RPMI7951 (cell line): ENCODE measurements around the gene LCE1E. TPM values are rescaled to one million over a fixed set of nuclear protein-coding genes. Genes with fewer than 3 reads are reported as not detected.

Experiments
- DNase-seq: peaks from one replicate; pipeline ENCODE4 v3.0.0-alpha.2; 2012; ENCODE audit warnings: low read depth
- total RNA-seq: library from RNA; depleted of rRNA; stranded (reverse); fragments of >200 nt; shearing (Covaris generic); gene quantifications from 2 replicates; pipeline ENCODE4 v1.2.3, GENCODE V29; 2014; rRNA removed

LCE1E gene
- total RNA-seq, 1 experiment from 2014 or later: not detected

DNA sequence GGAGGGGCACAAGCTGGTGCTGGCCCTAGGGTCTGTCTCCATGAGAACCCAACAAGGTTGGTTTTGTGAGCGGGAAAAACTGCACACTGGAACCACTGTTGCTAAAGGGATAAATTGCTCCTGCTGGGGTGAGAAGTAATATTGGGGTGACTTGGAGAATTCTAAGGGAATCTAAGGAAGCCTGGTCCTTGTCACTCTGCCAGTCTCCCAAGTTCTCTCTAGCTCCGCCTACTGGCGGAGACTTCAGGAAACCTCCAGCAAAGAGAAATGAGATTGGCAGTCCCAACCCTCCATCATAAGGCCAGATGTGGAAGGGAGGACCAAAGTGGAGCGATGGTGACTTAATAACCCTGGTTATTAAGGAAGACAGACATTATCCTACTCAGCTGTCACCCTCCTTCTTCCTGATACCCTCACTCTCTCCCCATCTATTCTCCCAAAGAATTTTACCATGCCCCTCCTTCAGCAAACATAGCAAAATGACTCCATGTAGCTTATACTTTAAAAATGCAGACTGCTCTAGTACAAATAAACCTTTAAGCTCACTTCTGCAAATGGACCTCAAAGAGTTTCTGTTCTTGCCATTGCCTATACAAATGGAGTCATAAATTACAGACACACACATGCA, 8.4 kb upstream of the LCE1E start:
- peak; percentile 27 for DNase-seq

DNA sequence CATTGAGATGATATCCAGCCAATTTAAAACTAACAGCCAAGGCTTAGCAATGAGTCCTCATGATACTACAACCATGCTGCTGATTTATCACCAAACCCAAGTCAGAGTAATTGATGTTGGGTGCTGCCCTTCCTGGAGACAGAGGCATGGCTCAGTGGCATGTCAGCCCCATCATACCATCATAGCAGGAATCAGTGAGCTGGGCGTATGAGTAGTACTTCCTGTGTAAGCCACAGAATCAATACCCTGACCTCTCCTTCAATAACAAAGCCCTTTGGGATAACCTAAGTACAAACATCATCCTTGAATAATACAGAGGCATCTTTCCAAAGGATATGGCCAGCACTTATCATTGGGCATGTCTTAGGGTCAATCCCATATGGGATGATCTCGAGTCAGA, 3.0 kb upstream of the LCE1E start:
- DNase-seq: no peak

DNA sequence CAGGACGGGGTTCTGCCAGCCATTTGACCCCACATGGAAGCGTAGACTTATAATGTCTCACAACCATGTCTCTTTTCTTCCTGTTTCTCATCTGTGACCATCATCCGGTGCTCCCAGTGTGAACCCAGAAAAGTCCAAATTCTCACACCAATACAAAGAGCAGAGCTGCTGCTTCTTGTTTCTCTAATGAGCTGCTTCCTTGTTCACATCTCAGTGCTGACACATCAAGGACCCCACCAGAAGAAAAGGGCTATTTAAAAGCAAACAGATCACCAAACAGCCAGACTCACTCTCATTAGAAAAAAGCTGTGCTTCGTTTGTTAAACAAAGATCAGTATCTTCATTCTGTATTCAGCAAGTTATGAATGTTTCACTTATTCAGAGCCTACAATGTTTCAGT, 9.6 kb downstream of the LCE1E start:
- DNase-seq: no peak

DNA sequence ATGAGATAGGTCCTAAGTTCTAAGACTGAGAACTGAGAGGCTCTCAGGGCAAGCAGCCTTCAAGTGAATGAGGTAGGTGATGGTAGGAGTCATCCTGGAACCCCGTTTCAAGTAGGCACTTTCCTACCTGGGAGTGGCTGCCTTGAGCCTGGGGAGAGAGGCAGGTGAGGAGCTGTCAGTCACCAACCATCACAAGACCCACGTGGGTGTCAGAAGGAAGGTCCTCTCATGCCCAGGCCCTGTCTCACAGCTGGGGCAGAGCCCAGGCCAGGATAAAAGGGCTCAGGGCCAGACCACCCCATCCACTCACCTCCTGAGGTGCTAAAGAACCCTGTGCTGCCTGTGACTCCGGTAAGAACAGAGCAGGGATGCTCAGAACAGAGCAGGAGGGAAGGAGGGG, 10.4 kb downstream of the LCE1E start, which contains the start of gene LCE1D:
TSS of gene LCE1D (plus strand) at position 301 of the 400 bp plus-strand sequence. CDS start 1,074 bp downstream, outside the sequence.
- DNase-seq: no peak

DNA sequence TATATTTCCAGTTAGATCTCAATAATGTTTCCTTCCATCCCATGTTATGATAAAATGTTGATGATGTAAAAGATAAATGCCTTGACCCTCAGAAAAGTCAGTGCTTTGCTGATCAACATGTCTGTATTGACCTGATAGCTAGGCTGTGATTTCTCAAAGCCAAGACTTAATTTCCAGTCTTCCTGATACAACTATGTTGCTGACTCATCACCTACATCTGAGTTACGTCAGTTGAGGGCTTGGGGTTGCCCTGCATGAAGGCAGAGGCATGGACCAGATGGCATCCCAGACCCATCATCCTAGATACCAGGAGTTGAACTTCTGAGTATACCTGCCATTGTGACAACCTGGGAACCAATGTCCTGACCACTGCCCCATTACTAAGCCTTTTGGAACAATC, 15.3 kb downstream of the LCE1E start:
- no peak for DNase-seq

DNA sequence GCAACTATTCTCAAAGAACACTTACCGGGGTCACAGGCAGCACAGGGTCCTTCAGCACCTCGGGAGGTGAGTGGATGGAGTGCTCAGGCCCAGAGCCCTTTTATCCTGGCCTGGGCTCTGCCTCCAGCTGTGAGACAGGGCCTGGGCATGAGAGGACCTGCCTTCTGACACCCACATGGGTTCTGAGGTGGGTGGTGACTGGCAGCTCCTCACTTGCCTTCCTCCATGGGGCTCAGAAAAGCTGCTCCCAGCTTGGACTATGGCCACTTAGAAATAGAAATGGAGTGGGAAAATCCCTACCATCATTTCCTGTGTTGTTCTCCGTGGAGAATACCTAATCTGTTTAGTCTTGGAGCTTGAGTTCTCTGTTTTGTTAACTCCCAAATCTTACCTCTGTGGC, 20.5 kb downstream of the LCE1E start, which contains the start of gene LCE1C:
TSS of gene LCE1C (minus strand) at position 76 of the 400 bp plus-strand sequence. CDS start 1,173 bp downstream, outside the sequence.
- DNase-seq: no peak

DNA sequence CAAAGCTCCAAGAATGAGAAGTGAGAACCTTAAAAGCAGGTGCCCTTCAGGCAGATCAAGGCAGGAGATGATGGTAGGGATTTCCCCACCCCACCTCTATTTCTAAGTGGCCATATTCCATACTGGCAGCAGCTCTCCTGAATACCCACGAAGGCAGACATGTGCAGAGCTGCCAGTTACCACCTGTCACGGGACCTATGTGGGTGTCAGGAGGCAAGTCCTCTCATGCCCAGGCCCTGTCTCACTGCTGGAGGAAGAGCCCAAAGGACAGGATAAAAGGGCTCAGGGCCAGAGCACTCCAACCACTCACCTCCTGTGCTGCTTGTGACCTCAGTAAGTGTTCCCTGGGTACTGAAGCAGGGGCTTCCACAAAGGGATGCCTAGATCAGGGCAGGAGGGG, 25.0 kb downstream of the LCE1E start:
- no peak for DNase-seq

DNA sequence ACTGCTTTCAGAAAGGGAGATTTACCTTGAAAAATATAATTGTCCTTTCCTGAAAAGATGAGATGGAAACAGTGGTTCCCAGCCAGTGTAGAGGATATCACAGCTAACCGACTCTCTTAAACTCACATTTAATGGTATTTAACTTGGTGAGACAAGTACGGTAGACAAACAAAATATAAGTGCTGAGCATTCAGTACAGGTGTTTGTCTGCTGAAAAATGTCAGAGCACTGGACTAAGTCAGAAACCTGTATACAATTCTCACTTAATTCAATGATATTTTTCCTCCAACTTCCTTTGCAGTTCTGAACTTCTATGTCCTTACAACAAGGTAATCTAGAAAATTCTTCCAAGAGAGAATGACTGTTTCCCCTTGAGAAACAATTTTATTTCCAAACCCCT, 25.6 kb downstream of the LCE1E start, which contains the start of gene LCE1B:
TSS of gene LCE1B (plus strand) at position 301 of the 400 bp plus-strand sequence. CDS start 476 bp downstream, outside the sequence.
- DNase-seq: no peak

DNA sequence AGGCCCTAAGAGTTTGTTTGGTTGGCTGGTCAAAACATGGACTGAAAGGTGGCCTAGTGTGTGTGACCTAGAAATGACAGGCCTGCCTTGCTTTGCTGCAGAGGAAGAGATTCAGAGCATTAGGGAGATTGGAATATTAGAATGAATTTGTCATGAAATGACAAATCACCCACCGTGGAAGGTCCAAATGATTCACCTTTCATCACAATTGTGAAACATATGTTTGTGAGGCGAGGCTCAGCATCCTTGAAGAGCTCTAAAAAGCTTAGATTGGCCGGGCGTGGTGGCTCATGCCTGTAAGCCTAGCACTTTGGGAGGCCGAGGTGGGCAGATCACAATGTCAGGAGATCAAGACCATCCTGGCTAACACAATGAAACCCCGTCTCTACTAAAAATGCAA, 31.3 kb downstream of the LCE1E start:
- DNase-seq: no peak

DNA sequence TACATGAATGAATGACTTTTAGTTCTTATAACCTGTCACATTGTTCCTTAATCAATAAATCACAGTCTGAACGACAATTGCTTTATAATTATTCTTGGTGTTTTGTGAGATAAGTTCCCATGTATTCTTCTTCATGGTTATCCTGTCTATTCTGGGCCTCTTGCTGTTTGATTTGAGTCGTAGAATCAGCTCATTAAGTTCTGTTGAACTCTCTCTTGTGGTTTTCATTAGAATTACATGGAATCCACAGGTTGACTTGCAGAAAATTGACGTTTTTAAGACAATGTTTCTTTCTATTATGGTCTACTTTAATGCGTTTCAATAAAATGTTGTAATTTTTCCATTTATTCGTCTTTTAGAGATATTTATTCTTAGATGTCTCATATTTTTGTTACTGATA, 37.2 kb downstream of the LCE1E start:
- no peak for DNase-seq

DNA sequence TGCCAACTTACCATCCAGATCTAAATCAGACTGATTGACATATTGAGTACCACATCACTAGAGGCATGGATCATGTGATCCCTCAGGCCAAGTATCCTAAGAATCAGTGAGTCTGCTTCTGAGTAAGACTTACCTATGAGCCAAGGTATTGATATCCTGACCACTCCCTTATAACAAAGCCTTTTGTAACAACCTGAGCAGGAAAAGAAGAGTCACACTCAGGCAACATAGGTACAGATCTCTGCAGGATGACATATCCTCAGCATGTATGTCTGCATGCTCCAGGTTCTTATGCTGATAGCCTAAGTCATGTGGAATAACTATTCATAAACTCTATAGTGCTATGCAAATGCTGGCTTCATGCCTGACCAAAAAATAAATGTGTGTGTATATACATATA, 38.9 kb downstream of the LCE1E start:
- DNase-seq: no peak

DNA sequence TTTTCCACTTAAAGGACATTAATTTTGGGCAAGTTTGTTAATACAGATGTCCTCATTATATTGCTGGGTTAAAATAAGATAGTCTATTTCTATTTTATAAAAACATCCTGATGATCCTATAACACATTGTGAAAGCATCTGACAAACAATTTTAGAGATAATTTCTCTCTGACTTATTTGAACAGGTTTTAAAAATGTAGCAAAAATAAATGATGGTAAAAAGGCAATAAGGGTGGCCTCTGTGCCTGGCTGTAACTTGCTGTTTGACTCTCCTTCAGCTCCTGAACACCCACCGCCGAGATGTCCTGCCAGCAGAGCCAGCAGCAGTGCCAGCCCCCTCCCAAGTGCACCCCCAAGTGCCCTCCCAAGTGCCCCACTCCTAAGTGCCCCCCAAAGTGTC, 41.1 kb downstream of the LCE1E start, which contains the start of gene LCE1A:
TSS of gene LCE1A (plus strand) at position 301 of the 400 bp plus-strand sequence. CDS start at position 301, 0 bp downstream.
- no peak for DNase-seq

DNA sequence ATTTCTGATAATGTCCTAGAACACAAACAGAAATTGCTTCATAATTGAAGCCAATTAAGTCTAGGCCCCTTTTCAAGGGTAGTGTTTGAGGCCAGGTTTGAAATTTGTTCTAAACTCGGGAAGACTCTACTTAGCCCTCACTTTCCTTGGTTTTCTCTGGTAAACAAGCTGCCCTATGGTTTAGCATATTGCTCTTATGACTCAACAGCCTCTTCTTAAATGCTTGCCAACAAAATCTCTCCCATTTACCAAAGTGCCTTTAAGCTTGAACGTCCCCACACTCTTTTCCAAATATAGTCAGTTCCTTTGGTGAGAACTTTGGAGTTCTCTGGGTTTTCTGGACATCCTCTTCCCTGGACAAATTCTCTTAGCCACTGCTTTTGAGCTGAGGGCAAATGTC, 50.8 kb downstream of the LCE1E start:
- no peak for DNase-seq

Other genes starting within 250 kb of the LCE1E start
- gene LCE3E, start 219.5 kb upstream of the LCE1E start, total RNA-seq: not detected in 2 replicates
- not detected in 2 replicates for gene LCE3D, start 205.7 kb upstream of the LCE1E start, total RNA-seq
- not detected in 2 replicates for gene LCE3C, start 186.0 kb upstream of the LCE1E start, total RNA-seq
- gene LCE3B, start 172.4 kb upstream of the LCE1E start, total RNA-seq: not detected in 2 replicates
- gene LCE3A, start 163.2 kb upstream of the LCE1E start, total RNA-seq: not detected in 2 replicates
- gene LCE2D, start 122.9 kb upstream of the LCE1E start, total RNA-seq: not detected in 2 replicates
- gene LCE2C, start 111.0 kb upstream of the LCE1E start, total RNA-seq: not detected in 2 replicates
- gene LCE2B, start 100.1 kb upstream of the LCE1E start, total RNA-seq: not detected in 2 replicates
- not detected in 2 replicates for gene LCE2A, start 87.9 kb upstream of the LCE1E start, total RNA-seq
- not detected in 2 replicates for gene LCE4A, start 78.1 kb upstream of the LCE1E start, total RNA-seq
- gene KPRP, start 28.2 kb upstream of the LCE1E start, total RNA-seq: not detected in 2 replicates
- not detected in 2 replicates for gene LCE1F, start 11.1 kb upstream of the LCE1E start, total RNA-seq
- gene LCE1D, start 10.5 kb downstream of the LCE1E start, total RNA-seq: not detected in 2 replicates
- gene LCE1C, start 20.4 kb downstream of the LCE1E start, total RNA-seq: not detected in 2 replicates
- gene LCE1B, start 25.7 kb downstream of the LCE1E start, total RNA-seq: not detected in 2 replicates
- gene LCE1A, start 41.2 kb downstream of the LCE1E start, total RNA-seq: not detected in 2 replicates
- not detected in 2 replicates for gene LCE6A, start 56.6 kb downstream of the LCE1E start, total RNA-seq
- gene LCE7A, start 73.7 kb downstream of the LCE1E start, total RNA-seq: not detected in 2 replicates
- not detected in 2 replicates for gene SMCP, start 92.1 kb downstream of the LCE1E start, total RNA-seq
- not detected in 2 replicates for gene IVL, start 122.3 kb downstream of the LCE1E start, total RNA-seq
- not detected in 2 replicates for gene SPRR5, start 160.9 kb downstream of the LCE1E start, total RNA-seq
- not detected in 2 replicates for gene SPRR4, start 184.4 kb downstream of the LCE1E start, total RNA-seq
- gene SPRR1A, start 197.8 kb downstream of the LCE1E start, total RNA-seq: not detected in 2 replicates
- not detected in 2 replicates for gene SPRR3, start 215.5 kb downstream of the LCE1E start, total RNA-seq
- gene SPRR1B, start 244.9 kb downstream of the LCE1E start, total RNA-seq: not detected in 2 replicates